ENCODE data around the gene PAFAH1B1.

Gene PAFAH1B1

DNA sequence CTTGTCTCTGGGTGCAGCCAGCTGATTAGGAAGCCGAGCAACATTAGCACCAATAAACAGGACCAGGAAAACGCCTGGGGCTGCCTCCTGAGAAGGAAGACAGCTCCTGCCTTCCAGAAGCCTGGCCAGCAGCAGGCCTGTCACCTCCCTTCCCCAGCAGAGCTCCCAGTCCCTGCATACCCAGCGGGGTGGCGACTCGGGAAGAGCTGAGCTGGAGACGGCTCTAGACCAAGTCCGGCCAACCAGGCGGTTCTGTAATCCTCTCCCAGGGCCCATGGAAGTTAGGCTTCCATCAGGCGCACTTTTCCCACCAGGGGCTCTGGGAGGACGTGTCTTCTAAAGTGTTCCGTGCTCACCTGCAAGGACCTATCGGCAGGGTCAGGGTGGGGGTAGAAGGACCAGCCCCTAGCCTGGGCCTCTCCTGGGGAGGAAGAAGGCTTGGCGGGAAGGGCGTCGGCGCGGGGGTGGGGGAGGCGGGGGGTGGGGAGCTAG, 130.1 kb downstream of the PAFAH1B1 start:
- DNase-seq, result no peak

- no peak for DNase-seq
Measured at GRCh38 chr17:2723997-2724783, 130.7 kb downstream of the PAFAH1B1 start.

DNA sequence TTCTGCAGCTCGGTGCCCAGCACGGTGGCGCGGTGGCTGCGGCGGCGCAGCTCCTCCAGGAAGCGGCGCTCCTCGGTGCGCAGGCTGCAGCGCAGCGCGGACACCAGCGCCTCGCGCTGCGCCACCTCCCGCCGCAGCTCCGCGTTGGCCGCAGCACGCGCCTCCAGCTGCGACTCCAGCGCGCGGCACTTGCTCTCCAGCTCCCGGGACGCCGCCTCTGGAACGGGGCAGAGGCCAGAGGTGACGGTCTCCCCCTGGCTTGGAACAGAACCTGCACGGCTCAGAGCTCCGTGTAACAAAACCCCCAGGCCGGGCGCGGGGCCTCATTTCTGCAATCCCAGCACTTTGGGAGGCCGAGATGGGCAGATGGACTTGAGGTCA, 131.3 kb downstream of the PAFAH1B1 start:
- DNase-seq, result peak; percentile 58

DNA sequence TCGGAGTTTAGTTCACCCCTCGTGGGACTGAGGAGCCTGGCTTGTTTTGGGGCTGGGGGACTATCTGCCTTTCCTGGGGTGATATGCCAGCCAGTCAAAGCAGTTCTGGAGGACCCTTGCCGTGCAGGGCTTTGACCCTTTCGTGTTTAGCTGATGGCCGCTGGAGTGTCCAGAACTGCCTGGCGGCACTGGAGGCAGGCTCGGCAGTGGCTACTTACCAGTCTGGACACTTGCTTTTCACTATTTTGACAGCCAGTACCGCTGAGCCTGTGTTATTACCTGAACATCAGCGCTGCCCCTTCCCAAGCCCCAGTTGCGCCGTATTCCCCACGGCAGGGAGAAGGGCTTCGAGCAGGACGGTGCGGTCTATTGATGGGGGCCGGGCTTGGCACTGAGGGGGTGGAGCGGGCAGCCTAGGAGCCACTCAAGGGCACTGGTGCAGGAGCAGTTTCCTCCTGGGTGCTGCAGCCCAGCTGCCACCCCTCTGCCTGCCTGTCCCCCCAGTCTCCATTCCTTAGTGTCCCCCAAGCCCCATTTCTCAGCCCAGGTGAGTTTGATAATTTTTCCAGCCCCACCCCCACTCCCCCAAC, 137.4 kb downstream of the PAFAH1B1 start:
- DNase-seq, result no peak

DNA sequence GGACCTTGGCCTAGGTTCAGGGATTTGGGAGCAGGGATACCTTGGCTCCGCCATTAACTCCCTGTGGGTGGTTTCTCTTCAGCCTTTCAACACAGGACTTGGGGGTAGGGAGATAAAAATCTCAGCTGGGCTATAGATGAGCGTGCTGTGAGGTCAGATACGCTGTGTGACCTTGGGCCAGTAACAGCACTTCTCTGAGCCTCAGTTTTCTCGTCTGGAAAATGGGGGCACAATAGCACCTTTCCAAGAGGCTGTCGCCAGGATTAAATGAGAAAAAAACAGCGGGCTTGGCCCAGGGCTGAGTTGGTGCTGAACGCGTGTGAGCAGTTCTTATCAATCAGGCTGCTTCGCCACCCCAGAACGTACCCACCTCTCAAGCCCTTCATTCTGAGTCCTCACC, 138.4 kb downstream of the PAFAH1B1 start:
- DNase-seq, result no peak

DNA sequence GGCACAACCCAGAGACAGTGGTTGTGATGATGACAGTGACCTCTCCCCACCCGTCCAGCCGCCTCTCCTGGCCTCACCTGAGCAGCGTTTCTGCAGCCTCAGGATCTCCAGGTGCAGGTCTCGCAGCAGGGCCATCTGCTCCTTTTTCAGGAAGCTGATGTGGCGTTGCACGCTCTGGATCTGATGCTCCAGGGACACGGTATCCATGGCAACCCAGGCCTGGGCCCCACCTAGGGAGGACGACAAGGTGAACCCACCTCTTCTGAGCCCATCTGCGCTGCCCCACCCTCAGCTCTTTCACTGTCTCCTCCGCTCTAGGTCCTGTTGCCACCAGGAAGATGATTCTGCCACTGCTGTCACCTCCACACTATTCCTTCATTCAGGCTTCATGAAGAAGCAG, 141.5 kb downstream of the PAFAH1B1 start:
- DNase-seq, result no peak

Data from activated CD4-positive, alpha-beta T cell treated with anti-CD3 and anti-CD28 coated beads for 48 hours (primary cell).